Stimulated activated memory B cell treated with anti-CD40 and anti-IgM and Interleukin-4, amounts not matched to agents 10 μg/mL and 1 μg/mL and 100 μg/mL, for 72 hours (primary cell): ENCODE results near the gene ARID4B.
"Not testable (repeated sequence)": the region's sequence is repeated elsewhere in the genome, so short reads cannot be mapped to it uniquely, and the experiment has no call there.

ENCODE experiments used
- ATAC-seq: fragments of 150-1000 bp; cut with Tn5 transposase; 2 replicates; pipeline ENCODE4 v1.10.0; 2021
- H3K27ac Mint-ChIP-seq: one replicate; pipeline ENCODE4 v1.8.0; 2022; ENCODE audit warnings: mild to moderate bottlenecking, mixed read lengths
- H3K27me3 Mint-ChIP-seq: one replicate; pipeline ENCODE4 v1.8.0; 2022; ENCODE audit warnings: mixed read lengths
- H3K36me3 Mint-ChIP-seq: one replicate; pipeline ENCODE4 v1.8.0; 2022; ENCODE audit warnings: mixed read lengths
- H3K4me1 Mint-ChIP-seq: one replicate; pipeline ENCODE4 v1.8.0; 2022; ENCODE audit warnings: mixed read lengths
- H3K4me3 Mint-ChIP-seq: one replicate; pipeline ENCODE4 v1.8.0; 2022; ENCODE audit warnings: mild to moderate bottlenecking, moderate library complexity, mixed read lengths
- H3K9me3 Mint-ChIP-seq: one replicate; pipeline ENCODE4 v1.8.0; 2022; ENCODE audit warnings: mixed read lengths

The ARID4B gene

GRCh38 chr1:235319255-235319654 lies 8.7 kb downstream of the ARID4B start:
- H3K4me3 Mint-ChIP-seq = no peak overlapping the region
- no peak for ATAC-seq
- H3K4me1 Mint-ChIP-seq = peaks cover 64% of the 10 kb centered on the region
- H3K9me3 Mint-ChIP-seq = no peaks in the 10 kb centered on the region
- H3K27me3 Mint-ChIP-seq = no peaks in the 10 kb centered on the region
- peaks cover 38% of the 10 kb centered on the region for H3K36me3 Mint-ChIP-seq
- peak overlapping the region; percentile 72 for H3K27ac Mint-ChIP-seq

DNA sequence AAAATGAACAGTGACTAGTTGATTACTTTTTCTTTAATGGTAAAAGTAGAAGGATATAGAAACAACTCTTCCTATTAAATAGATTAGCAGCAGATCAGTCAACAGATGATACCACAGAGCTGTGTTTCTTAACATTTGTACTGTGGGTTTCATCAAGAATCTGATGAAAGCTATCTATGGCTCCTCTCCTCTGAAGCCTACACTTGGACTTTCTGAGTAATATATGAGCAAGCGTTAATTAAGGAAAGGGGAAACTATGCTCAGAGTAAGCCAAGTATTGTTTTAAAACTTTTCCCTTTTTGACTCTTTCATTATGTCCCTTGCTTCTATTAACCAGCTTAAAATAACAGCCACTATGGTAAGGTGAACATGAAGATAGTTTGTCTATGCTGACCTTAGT lies 10.8 kb downstream of the ARID4B start:
- ATAC-seq = no peak
- Mint-ChIP-seq H3K36me3 (peaks cover 31% of the 10 kb centered on the region), H3K27me3 (no peaks in the 10 kb centered on the region), H3K9me3 (no peaks in the 10 kb centered on the region), H3K4me1 (peaks cover 69% of the 10 kb centered on the region), H3K4me3 (no peak overlapping the region), H3K27ac (no peak overlapping the region)

DNA sequence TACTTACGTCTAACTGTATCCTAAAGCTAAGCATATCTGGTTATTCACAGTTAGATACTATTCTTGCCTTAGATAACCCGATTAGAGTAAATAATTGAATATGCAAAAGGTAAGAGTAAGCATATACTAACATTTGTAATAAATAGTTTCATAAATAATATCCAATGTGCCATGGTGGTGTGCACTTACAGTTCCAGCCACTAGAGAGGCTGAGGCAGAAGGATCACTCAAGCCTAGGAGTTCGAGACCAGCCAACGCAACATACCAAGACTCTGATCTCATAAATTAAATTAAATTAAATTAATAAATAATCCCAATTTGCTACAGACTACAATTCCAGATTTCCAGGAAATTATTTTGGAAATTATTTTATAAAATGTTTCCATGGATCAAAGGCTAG lies 12.2 kb downstream of the ARID4B start:
- Mint-ChIP-seq H3K9me3 (no peaks in the 10 kb centered on the region), H3K4me1 (peaks cover 63% of the 10 kb centered on the region), H3K36me3 (peaks cover 31% of the 10 kb centered on the region), H3K27ac (no peak overlapping the region), H3K4me3 (no peak overlapping the region), H3K27me3 (no peaks in the 10 kb centered on the region)
- no peak for ATAC-seq

- no peak for ATAC-seq
- H3K27me3 Mint-ChIP-seq = no peaks in the 10 kb centered on the region
- H3K27ac Mint-ChIP-seq = no peak overlapping the region
- peaks cover 60% of the 10 kb centered on the region for H3K4me1 Mint-ChIP-seq
- H3K4me3 Mint-ChIP-seq = no peak overlapping the region
- peaks cover 25% of the 10 kb centered on the region for H3K36me3 Mint-ChIP-seq
- H3K9me3 Mint-ChIP-seq = no peaks in the 10 kb centered on the region
Measured at GRCh38 chr1:235315173-235315572, 12.8 kb downstream of the ARID4B start.

DNA sequence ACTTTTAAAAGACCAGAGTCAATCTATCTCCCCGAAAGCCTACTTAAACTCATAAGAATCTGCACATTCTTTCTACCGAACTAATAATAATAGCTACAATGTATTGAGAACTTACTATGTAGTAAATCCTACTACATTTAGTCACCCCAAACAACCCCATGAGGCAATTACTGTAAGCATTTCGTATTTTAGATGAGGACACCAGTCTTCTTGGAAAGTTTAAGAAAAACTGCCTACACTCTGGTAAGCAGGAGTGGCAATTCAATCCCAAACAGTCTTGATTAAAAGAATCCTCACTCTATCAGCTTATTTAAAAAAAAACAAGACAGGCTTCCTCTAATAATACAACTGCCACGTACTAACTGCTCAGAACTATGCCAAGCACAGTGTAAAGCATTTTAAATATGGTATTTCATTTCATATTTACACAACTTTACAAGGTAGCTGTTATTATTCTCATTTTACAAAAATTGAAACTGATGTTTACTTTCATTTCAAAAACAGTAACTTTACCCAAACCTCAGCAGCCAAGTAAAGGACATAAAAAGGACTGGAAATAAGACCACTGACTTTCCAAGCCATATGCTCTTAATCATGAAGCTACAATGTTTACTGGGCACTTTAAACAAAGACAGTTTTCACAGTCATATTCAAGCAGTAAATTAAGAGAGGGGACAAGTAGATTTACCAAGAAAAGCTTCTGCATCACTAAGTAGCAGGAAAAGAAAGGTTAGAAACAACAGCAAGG lies 13.9 kb downstream of the ARID4B start:
- H3K9me3 Mint-ChIP-seq = no peaks in the 10 kb centered on the region
- H3K4me3 Mint-ChIP-seq = no peak overlapping the region
- peaks cover 56% of the 10 kb centered on the region for H3K4me1 Mint-ChIP-seq
- H3K27me3 Mint-ChIP-seq = no peaks in the 10 kb centered on the region
- peaks cover 22% of the 10 kb centered on the region for H3K36me3 Mint-ChIP-seq
- peak overlapping the region; percentile 48 for H3K27ac Mint-ChIP-seq
- no peak for ATAC-seq

- Mint-ChIP-seq H3K9me3 (no peaks in the 10 kb centered on the region), H3K27ac (peak overlapping the region; percentile 48), H3K27me3 (no peaks in the 10 kb centered on the region), H3K36me3 (peaks cover 14% of the 10 kb centered on the region), H3K4me3 (no peak overlapping the region), H3K4me1 (peaks cover 48% of the 10 kb centered on the region)
- no peak for ATAC-seq
Measured at GRCh38 chr1:235313262-235313661, 14.7 kb downstream of the ARID4B start.

- H3K4me1 Mint-ChIP-seq = peaks cover 55% of the 10 kb centered on the region
- H3K9me3 Mint-ChIP-seq, ATAC-seq, H3K27ac Mint-ChIP-seq, H3K27me3 Mint-ChIP-seq, H3K4me3 Mint-ChIP-seq: not testable (repeated sequence)
- peaks cover 17% of the 10 kb centered on the region for H3K36me3 Mint-ChIP-seq
Measured at GRCh38 chr1:235309206-235309605, 18.8 kb downstream of the ARID4B start.

GRCh38 chr1:235307158-235308124 lies 20.5 kb downstream of the ARID4B start:
- Mint-ChIP-seq H3K9me3 (no peaks in the 10 kb centered on the region), H3K27ac (peak overlapping the region; percentile 47), H3K4me1 (peaks cover 52% of the 10 kb centered on the region), H3K36me3 (peaks cover 22% of the 10 kb centered on the region), H3K4me3 (no peak overlapping the region), H3K27me3 (no peaks in the 10 kb centered on the region)
- ATAC-seq = no peak

GRCh38 chr1:235304549-235305451 lies 23.2 kb downstream of the ARID4B start:
- Mint-ChIP-seq H3K27me3 (no peaks in the 10 kb centered on the region), H3K4me1 (peaks cover 55% of the 10 kb centered on the region), H3K4me3 (no peak overlapping the region), H3K36me3 (peaks cover 15% of the 10 kb centered on the region), H3K27ac (peak overlapping the region; percentile 77), H3K9me3 (no peaks in the 10 kb centered on the region)
- ATAC-seq = no peak

- Mint-ChIP-seq H3K27me3 (no peaks in the 10 kb centered on the region), H3K36me3 (peaks cover 18% of the 10 kb centered on the region), H3K4me3 (no peak overlapping the region), H3K9me3 (peaks cover 2% of the 10 kb centered on the region), H3K4me1 (peaks cover 71% of the 10 kb centered on the region), H3K27ac (no peak overlapping the region)
- ATAC-seq = no peak
Measured at GRCh38 chr1:235302143-235302542, 25.8 kb downstream of the ARID4B start.

DNA sequence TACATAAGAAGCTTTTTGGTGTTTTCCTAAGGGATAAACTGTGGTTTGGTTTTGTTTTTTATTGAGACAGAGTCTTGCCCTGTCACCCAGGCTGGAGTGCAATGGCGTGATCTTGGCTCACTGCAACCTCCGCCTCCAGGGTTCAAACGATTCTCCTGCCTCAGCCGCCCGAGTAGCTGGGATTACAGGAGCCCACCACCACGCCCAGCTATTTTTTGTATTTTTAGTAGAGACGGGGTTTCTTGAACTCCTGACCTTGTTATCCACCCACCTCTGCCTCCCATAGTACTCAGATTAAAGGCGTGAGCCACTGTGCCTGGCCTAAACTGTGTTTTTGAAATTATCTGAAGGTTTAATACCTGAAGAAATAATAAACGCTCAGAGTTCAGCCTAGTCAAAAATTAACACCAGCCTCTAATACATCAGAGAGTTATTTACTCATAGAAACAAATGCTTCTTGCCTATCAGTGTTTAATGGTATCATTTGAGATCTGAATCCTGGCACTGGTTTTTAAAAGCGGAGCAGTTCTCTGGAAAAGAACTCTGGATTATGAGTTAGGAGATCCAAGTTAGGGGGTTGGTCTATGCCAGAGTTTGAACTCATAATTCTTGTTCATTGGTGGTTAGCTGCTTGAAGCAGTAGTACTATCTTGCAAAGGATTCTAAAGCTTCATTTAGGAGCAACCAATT lies 28.7 kb downstream of the ARID4B start:
- Mint-ChIP-seq H3K4me1 (peaks cover 57% of the 10 kb centered on the region), H3K36me3 (peaks cover 16% of the 10 kb centered on the region), H3K9me3 (peaks cover 2% of the 10 kb centered on the region), H3K27ac (peak overlapping the region; percentile 13), H3K4me3 (no peak overlapping the region), H3K27me3 (no peaks in the 10 kb centered on the region)
- ATAC-seq = no peak

DNA sequence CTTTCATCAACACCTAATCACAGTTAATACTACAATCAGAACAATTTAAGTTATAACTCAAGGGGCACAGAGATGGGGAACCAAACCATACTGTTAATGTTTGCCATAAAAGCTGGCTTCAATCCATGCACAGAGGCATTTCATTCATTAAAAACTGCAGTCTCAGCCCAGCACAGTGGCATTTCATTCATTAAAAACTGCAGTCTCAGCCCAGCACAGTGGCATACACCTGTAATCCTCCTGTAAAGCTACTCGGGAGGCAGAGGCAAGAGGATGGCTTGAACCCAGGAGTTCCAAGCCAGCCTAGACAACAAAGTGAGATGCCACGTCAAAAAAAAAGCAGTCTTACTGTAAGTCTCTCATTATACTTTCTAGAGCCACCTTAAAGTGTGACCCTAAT lies 29.2 kb downstream of the ARID4B start:
- peaks cover 57% of the 10 kb centered on the region for H3K4me1 Mint-ChIP-seq
- H3K4me3 Mint-ChIP-seq = no peak overlapping the region
- no peak for ATAC-seq

GRCh38 chr1:235297579-235297978 lies 30.4 kb downstream of the ARID4B start:
- no peak overlapping the region for H3K4me3 Mint-ChIP-seq
- H3K27me3 Mint-ChIP-seq = no peaks in the 10 kb centered on the region
- H3K36me3 Mint-ChIP-seq = peaks cover 11% of the 10 kb centered on the region
- ATAC-seq = peak; percentile 48
- peaks cover 60% of the 10 kb centered on the region for H3K4me1 Mint-ChIP-seq
- H3K27ac Mint-ChIP-seq = no peak overlapping the region
- peaks cover 2% of the 10 kb centered on the region for H3K9me3 Mint-ChIP-seq

More for the DNA sequence above, 29.2 kb downstream of the ARID4B start:
- Mint-ChIP-seq H3K27me3 (no peaks in the 10 kb centered on the region), H3K36me3 (peaks cover 16% of the 10 kb centered on the region), H3K27ac (no peak overlapping the region), H3K9me3 (peaks cover 2% of the 10 kb centered on the region)

- Mint-ChIP-seq H3K27me3 (no peaks in the 10 kb centered on the region), H3K9me3 (peaks cover 2% of the 10 kb centered on the region), H3K4me1 (peaks cover 61% of the 10 kb centered on the region), H3K4me3 (no peak overlapping the region), H3K27ac (no peak overlapping the region), H3K36me3 (peaks cover 11% of the 10 kb centered on the region)
- no peak for ATAC-seq
Measured at GRCh38 chr1:235296729-235297128, 31.2 kb downstream of the ARID4B start.
